GM12878 (cell line): Measurements from ENCODE around the gene PLEKHM2. TPM values are rescaled to one million over a fixed set of nuclear protein-coding genes. Genes with fewer than 3 reads are reported as not detected.

Experiments used
- ATAC-seq: fragments of 200-7000 bp; cut with Tn5 transposase; 3 replicates; pipeline ENCODE4 v1.9.1; 2020; ENCODE audit warnings: mild to moderate bottlenecking, moderate library complexity
- BruUV-seq: library from RNA; stranded (reverse); fragments of 400-500 nt; replicated peaks from 2 replicates; lab custom pipeline; 2021; lab: Mats Ljungman, UMichigan
- CTCF ChIA-PET: fragments of 300-600 bp; sonication (Branson Sonifier 250); formaldehyde crosslinking; extraction: SDS; loops from one replicate; lab custom pipeline; 2021; ENCODE audit warnings: inconsistent platforms; lab: Yijun Ruan, JAX
- POLR2A ChIA-PET: fragments of 350-600 bp; formaldehyde crosslinking; extraction: SDS; loops from one replicate; lab custom pipeline; 2021; ENCODE audit warnings: inconsistent platforms; lab: Charles Lee
- RAD21 ChIA-PET: fragments of 300-600 bp; sonication (Branson Sonifier 250); formaldehyde crosslinking; loops from one replicate; lab custom pipeline; 2023; ENCODE audit warnings: antibody characterized with exemption; ENCODE audit not compliant: unreplicated experiment; lab: Charles Lee
- SMC1A ChIA-PET: fragments of 300-600 bp; sonication (Branson Sonifier 250); formaldehyde crosslinking; loops from one replicate; lab custom pipeline; 2023; ENCODE audit not compliant: unreplicated experiment, uncharacterized antibody; lab: Charles Lee
- DNase-seq: peaks from one replicate; pipeline ENCODE4 v3.0.0-alpha.2; 2011; ENCODE audit warnings: low read depth, low spot score
- FAIRE-seq: peaks from 3 replicates; lab custom pipeline; 2011; peaks lifted over from hg19 to GRCh38; lab: Jason Lieb, UNC
- H2AFZ ChIP-seq: 2 replicates; pipeline ENCODE4 v1.6.0; 2011; ENCODE audit warnings: low read depth, low read length, control low read depth; ENCODE audit not compliant: control insufficient read depth
- H3K27ac ChIP-seq: 2 replicates; pipeline ENCODE4 v1.5.1; 2011; ENCODE audit warnings: control low read depth; ENCODE audit not compliant: control insufficient read depth, insufficient read depth
- H3K27me3 ChIP-seq, 2 experiments: replicated peaks in 1 of 2; 2 replicates each; pipeline versions ENCODE4 v1.6.0 to v1.6.1; 2011; ENCODE audit warnings: low read length in 1 of 2; ENCODE audit not compliant: control insufficient read depth in 2 of 2, insufficient read depth in 2 of 2
- H3K36me3 ChIP-seq, 2 experiments: 2 replicates each; pipeline ENCODE4 v1.5.1; 2011; ENCODE audit warnings: low read length in 1 of 2; ENCODE audit not compliant: control insufficient read depth in 2 of 2, insufficient read depth in 2 of 2
- H3K4me1 ChIP-seq: 2 replicates; pipeline ENCODE4 v1.6.1; 2011; ENCODE audit warnings: mild to moderate bottlenecking, low read length, moderate library complexity, mixed read lengths; ENCODE audit not compliant: control insufficient read depth, insufficient read depth
- H3K4me2 ChIP-seq: 2 replicates; pipeline ENCODE4 v1.6.0; 2011; ENCODE audit warnings: control low read depth; ENCODE audit not compliant: control insufficient read depth, insufficient read depth
- H3K4me3 ChIP-seq: fragments of 200-600 bp; sonication (generic); 2 replicates; pipeline ENCODE4 v1.5.1; 2016
- H3K79me2 ChIP-seq: 2 replicates; pipeline ENCODE4 v1.6.0; 2011; ENCODE audit warnings: low read length; ENCODE audit not compliant: control insufficient read depth, insufficient read depth
- H3K9ac ChIP-seq: 2 replicates; pipeline ENCODE4 v1.8.0; 2011; ENCODE audit warnings: low read length, control low read depth, mixed read lengths; ENCODE audit not compliant: control insufficient read depth, insufficient read depth
- H3K9me3 ChIP-seq: replicated peaks from 3 replicates; pipeline ENCODE4 v1.5.1; 2011; ENCODE audit warnings: mild to moderate bottlenecking, low read length; ENCODE audit not compliant: control insufficient read depth, insufficient read depth
- H4K20me1 ChIP-seq: 2 replicates; pipeline ENCODE4 v1.6.0; 2011; ENCODE audit not compliant: control insufficient read depth, insufficient read depth
- BHLHE40 ChIP-seq, 2 experiments: fragments of 450-650 bp in 1 of 2; IDR thresholded peaks; 2 replicates each; pipeline ENCODE4 v1.6.1; 2011 to 2017; ENCODE audit warnings: low read depth in 2 of 2, borderline replicate concordance in 1 of 2, improper control_type of control experiment in 1 of 2, low read length in 1 of 2, mild to moderate bottlenecking in 1 of 2
- CBFB ChIP-seq: IDR thresholded peaks from 2 replicates; pipeline ENCODE4 v1.6.1; 2016; ENCODE audit warnings: antibody characterized with exemption, low read depth
- CREM ChIP-seq: IDR thresholded peaks from 2 replicates; pipeline ENCODE4 v1.6.1; 2014; ENCODE audit warnings: antibody characterized with exemption, low read depth
- HDAC2 ChIP-seq: fragments of 200-600 bp; sonication (generic); IDR thresholded peaks from 2 replicates; pipeline ENCODE4 v1.6.1; 2017
- MYB ChIP-seq: fragments of 150-350 bp; IDR thresholded peaks from 2 replicates; pipeline ENCODE4 v1.6.1; 2014; ENCODE audit warnings: mild to moderate bottlenecking, low read depth, low read length, borderline replicate concordance
- NBN ChIP-seq: fragments of 450-650 bp; IDR thresholded peaks from 2 replicates; pipeline ENCODE4 v1.6.1; 2016
- RUNX3 ChIP-seq: IDR thresholded peaks from 2 replicates; pipeline ENCODE4 v1.6.1; 2012; ENCODE audit warnings: low read length, inconsistent platforms
- SMARCA5 ChIP-seq: fragments of 450-650 bp; IDR thresholded peaks from 2 replicates; pipeline ENCODE4 v1.6.1; 2017; ENCODE audit warnings: mild to moderate bottlenecking
- SREBF1 ChIP-seq: IDR thresholded peaks from 2 replicates; pipeline ENCODE4 v1.6.1; 2012; ENCODE audit warnings: mild to moderate bottlenecking, low read length
- STAT3 ChIP-seq: IDR thresholded peaks from 2 replicates; pipeline ENCODE4 v1.6.1; 2011; ENCODE audit warnings: low read depth, low read length, improper control_type of control experiment
- ZNF622 ChIP-seq: fragments of 450-650 bp; IDR thresholded peaks from 2 replicates; pipeline ENCODE4 v1.6.1; 2017; ENCODE audit warnings: mild to moderate bottlenecking, inconsistent platforms
- WGBS: methylation state at CpG from one replicate; pipeline ENCODE4 v1.1.6; 2016; ENCODE audit warnings: low lambda C conversion rate; ENCODE audit not compliant: insufficient replicate concordance, insufficient coverage; ENCODE audit errors: missing lambda C conversion rate; 5-methylcytosine and 5-hydroxymethylcytosine counted together
- in situ Hi-C: fragments of 300-500 bp; cut with MboI; formaldehyde crosslinking; loops from 9 replicates; pipeline ENCODE4 v1.14.3; 2018; ENCODE audit warnings: mixed read lengths
- intact Hi-C: fragments of 100-400 bp; cut with micrococcal nuclease; formaldehyde crosslinking; loops from one replicate; pipeline ENCODE4 v1.14.2; 2022; ENCODE audit not compliant: unreplicated experiment
- polyA plus RNA-seq, 11 experiments: library from polyadenylated mRNA; depleted of rRNA in 4 of 11; unstranded in 6 of 11; stranded (reverse) in 5 of 11; fragments of >200 nt; fragmentation: Nextera tagmentation in 4 of 11; fragmentation: Illumina TruSeq in 1 of 11; extraction: Ambion mirVana in 4 of 11; extraction: Trizol in 1 of 11; gene quantifications; 1 replicate in 1 of 11; 2 replicates in 10 of 11; pipeline versions ENCODE4 v1.2.1 to v1.2.3, GENCODE V29; 2011 to 2016; ENCODE audit warnings: inconsistent platforms in 2 of 11, missing spikeins in 2 of 11, low read depth in 1 of 11
- total RNA-seq, 4 experiments: library from RNA; depleted of rRNA in 3 of 4; stranded (reverse); fragments of >200 nt in 3 of 4; fragmentation: Illumina TruSeq in 1 of 4; extraction: Trizol in 1 of 4; gene quantifications; 2 replicates each; pipeline versions ENCODE4 v1.2.1 to v1.2.3, GENCODE V29; 2013 to 2021
- TF ChIP-seq, protein P1 (sequence below): fragments of 450-650 bp; IDR thresholded peaks from 2 replicates; pipeline ENCODE4 v1.6.1; 2016; ENCODE audit warnings: mild to moderate bottlenecking
- TF ChIP-seq, protein P2 (sequence below): IDR thresholded peaks from 2 replicates; pipeline ENCODE4 v1.6.1; 2012; ENCODE audit warnings: low read depth, low read length, improper control_type of control experiment
- TF ChIP-seq, protein P3 (sequence below): IDR thresholded peaks from 2 replicates; pipeline ENCODE4 v1.6.1; 2012; ENCODE audit warnings: low read depth, low read length, improper control_type of control experiment
- TF ChIP-seq, protein P4 (sequence below): fragments of 450-650 bp; IDR thresholded peaks from 2 replicates; pipeline ENCODE4 v1.6.1; 2017; ENCODE audit warnings: borderline replicate concordance

Gene PLEKHM2
- total and polyA plus RNA-seq, 10 of the 15 experiments (the other 5 are each of a cell fraction or from before 2014, with no cell fraction given): 0.37 to 55.2 (median 19.3) TPM

DNA sequence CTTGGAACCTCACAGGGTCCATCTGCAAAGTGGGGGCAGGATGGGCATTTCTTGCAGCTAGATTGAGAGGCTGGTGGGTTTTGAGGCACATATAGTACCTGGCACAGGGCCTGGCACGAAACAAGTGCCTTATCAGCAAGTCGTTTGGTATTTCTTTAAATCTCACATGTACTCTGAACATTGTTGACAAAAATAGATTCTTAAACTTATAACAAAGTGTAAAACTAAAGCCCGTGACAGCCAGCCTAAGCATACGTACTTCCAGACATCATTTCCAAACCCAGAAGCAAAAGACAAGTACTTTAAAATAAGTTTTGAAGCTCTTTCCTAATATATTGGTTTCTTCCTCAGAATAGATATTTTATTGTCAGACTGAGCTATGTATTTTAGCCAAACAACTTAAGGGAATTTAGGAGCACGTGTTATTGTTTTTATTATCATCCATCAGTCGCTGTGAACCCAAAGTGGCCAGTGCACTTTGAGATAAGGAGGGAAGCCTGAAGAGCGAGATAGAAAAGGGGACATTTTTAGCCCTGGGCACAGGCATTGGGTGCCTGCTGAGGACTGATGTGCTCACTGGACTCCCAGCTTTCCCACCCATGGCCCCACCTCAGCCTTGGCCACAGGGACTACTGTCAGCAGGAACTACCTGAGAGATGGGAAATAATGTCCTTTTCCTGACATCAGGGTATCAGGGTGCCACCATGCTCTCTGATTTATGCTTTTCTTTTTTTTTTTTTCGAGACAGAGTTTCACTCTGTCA is 77.4 kb downstream of the PLEKHM2 start:
- in situ Hi-C loops (no loop called here), intact Hi-C loops (no loop called here)
- H4K20me1 ChIP-seq: no peaks in the 10 kb centered on the region
- ChIA-PET RAD21 (no interaction called here), SMC1A (no interaction called here), POLR2A (interaction anchor here (0.7 kb wide), 1 partner anchor 17 kb away, joined by 6 read pairs; no protein-coding TSS in a partner anchor), CTCF (interaction anchor here (0.5 to 0.8 kb wide), 2 partner anchors 246 to 1606 kb away, joined by 3 read pairs; no protein-coding TSS in a partner anchor)
- no peak overlapping the region for H3K4me3 ChIP-seq
- H3K27ac ChIP-seq: no peak overlapping the region
- ATAC-seq (no peak), FAIRE-seq (no peak), DNase-seq (no peak)
- no peak overlapping the region for H3K4me2 ChIP-seq
- peaks cover 7 to 16% of the 10 kb centered on the region in 2 experiments; a peak in 3 of 4 replicates for H3K27me3 ChIP-seq
- no peaks in the 10 kb centered on the region for H3K79me2 ChIP-seq
- no peaks in the 10 kb centered on the region for H3K36me3 ChIP-seq
- 20% methylated on average over 7 of the region's 8 CpGs for WGBS
- H3K9ac ChIP-seq: no peak overlapping the region
- H3K9me3 ChIP-seq: no peaks in the 10 kb centered on the region
- TF ChIP-seq, protein P1, sequence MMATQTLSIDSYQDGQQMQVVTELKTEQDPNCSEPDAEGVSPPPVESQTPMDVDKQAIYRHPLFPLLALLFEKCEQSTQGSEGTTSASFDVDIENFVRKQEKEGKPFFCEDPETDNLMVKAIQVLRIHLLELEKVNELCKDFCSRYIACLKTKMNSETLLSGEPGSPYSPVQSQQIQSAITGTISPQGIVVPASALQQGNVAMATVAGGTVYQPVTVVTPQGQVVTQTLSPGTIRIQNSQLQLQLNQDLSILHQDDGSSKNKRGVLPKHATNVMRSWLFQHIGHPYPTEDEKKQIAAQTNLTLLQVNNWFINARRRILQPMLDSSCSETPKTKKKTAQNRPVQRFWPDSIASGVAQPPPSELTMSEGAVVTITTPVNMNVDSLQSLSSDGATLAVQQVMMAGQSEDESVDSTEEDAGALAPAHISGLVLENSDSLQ: no peak
- TF ChIP-seq, protein P2, sequence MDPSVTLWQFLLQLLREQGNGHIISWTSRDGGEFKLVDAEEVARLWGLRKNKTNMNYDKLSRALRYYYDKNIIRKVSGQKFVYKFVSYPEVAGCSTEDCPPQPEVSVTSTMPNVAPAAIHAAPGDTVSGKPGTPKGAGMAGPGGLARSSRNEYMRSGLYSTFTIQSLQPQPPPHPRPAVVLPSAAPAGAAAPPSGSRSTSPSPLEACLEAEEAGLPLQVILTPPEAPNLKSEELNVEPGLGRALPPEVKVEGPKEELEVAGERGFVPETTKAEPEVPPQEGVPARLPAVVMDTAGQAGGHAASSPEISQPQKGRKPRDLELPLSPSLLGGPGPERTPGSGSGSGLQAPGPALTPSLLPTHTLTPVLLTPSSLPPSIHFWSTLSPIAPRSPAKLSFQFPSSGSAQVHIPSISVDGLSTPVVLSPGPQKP: no peak
- no TSS peak for BruUV-seq
- no peak overlapping the region for H2AFZ ChIP-seq
- H3K4me1 ChIP-seq: no peaks in the 10 kb centered on the region

DNA sequence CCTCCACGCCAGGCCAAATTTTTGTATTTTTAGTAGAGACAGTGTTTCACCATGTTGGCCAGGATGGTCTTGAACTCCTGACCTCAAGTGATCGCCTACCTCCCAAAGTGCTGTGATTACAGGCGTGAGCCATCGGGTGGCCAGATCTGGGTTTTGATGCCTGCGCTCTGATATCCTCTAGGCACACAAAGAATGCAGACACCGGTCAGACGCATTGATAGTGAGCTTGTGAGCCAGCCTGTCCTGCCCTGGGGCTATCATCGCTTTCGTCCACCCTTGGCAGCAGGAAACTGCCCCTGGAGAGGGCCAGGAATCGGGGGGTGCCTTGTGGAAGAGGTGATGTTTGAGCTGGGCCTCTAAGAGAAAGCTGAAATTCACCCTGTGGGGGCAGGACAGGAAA is 78.4 kb downstream of the PLEKHM2 start:
- in situ Hi-C loops (no loop called here), intact Hi-C loops (no loop called here)
- 23% methylated on average over 10 of the region's 10 CpGs for WGBS
- Histone ChIP-seq H4K20me1 (no peaks in the 10 kb centered on the region), H3K36me3 (no peaks in the 10 kb centered on the region), H3K9ac (no peak overlapping the region), H3K79me2 (no peaks in the 10 kb centered on the region), H2AFZ (no peak overlapping the region), H3K27me3 (peaks cover 5 to 10% of the 10 kb centered on the region in 2 experiments; a peak in 3 of 4 replicates), H3K4me1 (no peaks in the 10 kb centered on the region), H3K27ac (no peak overlapping the region), H3K9me3 (no peaks in the 10 kb centered on the region), H3K4me2 (no peak overlapping the region), H3K4me3 (no peak overlapping the region)
- DNase-seq (no peak), ATAC-seq (no peak), FAIRE-seq (no peak)
- RAD21 ChIA-PET: no interaction called here
- POLR2A ChIA-PET: no interaction called here
- BruUV-seq: no TSS peak
- SMC1A ChIA-PET: no interaction called here
- CTCF ChIA-PET: interaction anchor here (0.8 kb wide), 1 partner anchor 245 kb away, joined by 3 read pairs; no protein-coding TSS in a partner anchor
- TF ChIP-seq HDAC2: no peak
- TF ChIP-seq NBN: no peak
- TF ChIP-seq SREBF1: no peak
- TF ChIP-seq MYB: no peak
- no peak for TF ChIP-seq BHLHE40 (IDR thresholded peaks at IDR 0.05; ENCODE audit: borderline replicate concordance in 1 of 2, low read depth in 2 of 2, low read length in 1 of 2)
- TF ChIP-seq, protein P3, sequence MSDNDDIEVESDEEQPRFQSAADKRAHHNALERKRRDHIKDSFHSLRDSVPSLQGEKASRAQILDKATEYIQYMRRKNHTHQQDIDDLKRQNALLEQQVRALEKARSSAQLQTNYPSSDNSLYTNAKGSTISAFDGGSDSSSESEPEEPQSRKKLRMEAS: no peak
- no peak for TF ChIP-seq ZNF622
- no peak for TF ChIP-seq STAT3
- no peak for TF ChIP-seq RUNX3
- TF ChIP-seq, protein P4, sequence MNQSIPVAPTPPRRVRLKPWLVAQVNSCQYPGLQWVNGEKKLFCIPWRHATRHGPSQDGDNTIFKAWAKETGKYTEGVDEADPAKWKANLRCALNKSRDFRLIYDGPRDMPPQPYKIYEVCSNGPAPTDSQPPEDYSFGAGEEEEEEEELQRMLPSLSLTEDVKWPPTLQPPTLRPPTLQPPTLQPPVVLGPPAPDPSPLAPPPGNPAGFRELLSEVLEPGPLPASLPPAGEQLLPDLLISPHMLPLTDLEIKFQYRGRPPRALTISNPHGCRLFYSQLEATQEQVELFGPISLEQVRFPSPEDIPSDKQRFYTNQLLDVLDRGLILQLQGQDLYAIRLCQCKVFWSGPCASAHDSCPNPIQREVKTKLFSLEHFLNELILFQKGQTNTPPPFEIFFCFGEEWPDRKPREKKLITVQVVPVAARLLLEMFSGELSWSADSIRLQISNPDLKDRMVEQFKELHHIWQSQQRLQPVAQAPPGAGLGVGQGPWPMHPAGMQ: no peak
- TF ChIP-seq SMARCA5: no peak
- no peak for TF ChIP-seq CBFB
- TF ChIP-seq CREM: no peak
